Activated naive CD4-positive, alpha-beta T cell (primary cell): ENCODE results near the gene EYA2.

Experiments used
- DNase-seq, 4 experiments: peaks; one replicate each; lab custom pipeline; 2025; lab: John Stamatoyannopoulos, UW

The EYA2 gene

GRCh38 chr20:47007826-47008655 lies 113.4 kb downstream of the EYA2 start:
- no peak for DNase-seq

GRCh38 chr20:47008842-47009518 lies 114.3 kb downstream of the EYA2 start:
- DNase-seq, result no peak

GRCh38 chr20:47009784-47010183 lies 115.1 kb downstream of the EYA2 start:
- DNase-seq, result no peak

GRCh38 chr20:47011984-47012383 lies 117.3 kb downstream of the EYA2 start:
- DNase-seq, result no peak

GRCh38 chr20:47013606-47014005 lies 119.0 kb downstream of the EYA2 start:
- DNase-seq, result no peak

GRCh38 chr20:47016068-47016664 lies 121.5 kb downstream of the EYA2 start:
- no peak for DNase-seq

- DNase-seq, result no peak
These were observed 123.7 kb downstream of the EYA2 start for GRCh38 chr20:47018381-47018780.

- no peak for DNase-seq
These were observed 124.6 kb downstream of the EYA2 start for GRCh38 chr20:47019121-47019824.

GRCh38 chr20:47020231-47020630 lies 125.6 kb downstream of the EYA2 start:
- DNase-seq, result no peak

GRCh38 chr20:47021850-47022249 lies 127.2 kb downstream of the EYA2 start:
- no peak for DNase-seq

GRCh38 chr20:47024461-47024937 lies 129.9 kb downstream of the EYA2 start:
- DNase-seq, result no peak

GRCh38 chr20:47027042-47027441 lies 132.4 kb downstream of the EYA2 start:
- DNase-seq, result no peak

GRCh38 chr20:47027456-47027855 lies 132.8 kb downstream of the EYA2 start:
- DNase-seq, result no peak

GRCh38 chr20:47028487-47028886 lies 133.8 kb downstream of the EYA2 start:
- DNase-seq, result no peak

GRCh38 chr20:47029845-47030244 lies 135.2 kb downstream of the EYA2 start:
- DNase-seq, result no peak

- no peak for DNase-seq
These were observed 135.7 kb downstream of the EYA2 start for GRCh38 chr20:47030271-47030810.

GRCh38 chr20:47031004-47031403 lies 136.4 kb downstream of the EYA2 start:
- DNase-seq, result no peak

GRCh38 chr20:47031821-47032220 lies 137.2 kb downstream of the EYA2 start:
- DNase-seq, result no peak

GRCh38 chr20:47032933-47033578 lies 138.4 kb downstream of the EYA2 start:
- no peak for DNase-seq

GRCh38 chr20:47033665-47034064 lies 139.0 kb downstream of the EYA2 start:
- DNase-seq, result no peak

- no peak for DNase-seq
These were observed 140.5 kb downstream of the EYA2 start for GRCh38 chr20:47035026-47035590.
